SKM-1 treated with dmso at 0.1 percent for 144 hours (cell line): ENCODE measurements around the gene DNAJC2.
"Not testable (repeated sequence)": the region's sequence is repeated elsewhere in the genome, so short reads cannot be mapped to it uniquely, and the experiment has no call there.

Experiments
- DNase-seq: peaks from one replicate; lab custom pipeline; 2025; ENCODE audit not compliant: unreplicated experiment; lab: John Stamatoyannopoulos, UW

The DNAJC2 gene

DNA sequence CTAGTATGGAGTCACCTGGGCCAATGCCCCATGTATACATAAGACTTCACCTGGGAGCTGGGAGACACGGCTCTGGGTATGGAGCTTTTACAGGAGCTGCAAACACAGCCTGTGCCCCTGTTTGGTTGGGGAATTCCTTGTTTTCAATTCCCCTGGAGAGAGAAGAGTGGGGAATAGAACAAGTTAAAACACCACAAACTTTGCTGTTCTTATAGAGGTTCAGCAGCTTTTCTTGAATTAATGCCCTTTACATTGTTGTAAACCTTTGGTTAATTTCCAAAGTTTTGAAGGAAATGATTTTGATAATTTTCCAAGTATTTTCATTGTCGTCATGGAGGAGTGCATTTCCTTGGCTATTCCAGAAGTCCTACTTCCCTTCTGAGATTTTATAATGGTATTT, 66.4 kb downstream of the DNAJC2 start:
- DNase-seq = not testable (repeated sequence)

DNA sequence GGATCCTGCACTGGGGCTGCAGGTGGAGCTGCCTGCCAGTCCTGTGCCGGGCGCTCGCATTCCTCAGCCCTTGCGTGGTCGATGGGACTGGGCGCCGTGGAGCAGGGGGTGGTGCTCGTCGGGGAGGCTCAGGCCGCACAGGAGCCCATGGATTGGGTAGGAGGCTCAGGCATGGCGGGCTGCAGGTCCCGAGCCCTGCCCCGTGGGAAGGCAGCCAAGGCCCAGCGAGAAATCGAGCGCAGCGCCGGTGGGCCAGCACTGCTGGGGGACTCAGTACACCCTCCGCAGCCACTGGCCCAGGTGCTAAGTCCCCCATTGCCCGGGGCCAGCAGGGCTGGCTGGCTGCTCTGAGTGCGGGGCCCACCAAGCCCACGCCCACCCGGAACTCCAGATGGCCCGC, 69.7 kb downstream of the DNAJC2 start:
- DNase-seq = not testable (repeated sequence)

GRCh38 chr7:103273374-103273773, 71.2 kb downstream of the DNAJC2 start:
- not testable (repeated sequence) for DNase-seq

- DNase-seq = not testable (repeated sequence)
Observed at GRCh38 chr7:103266229-103266628, 78.3 kb downstream of the DNAJC2 start.

GRCh38 chr7:103264054-103264453, 80.5 kb downstream of the DNAJC2 start:
- DNase-seq = not testable (repeated sequence)
